Immature natural killer cell (primary cell): ENCODE results near the gene FUT8. TPM values are rescaled to one million over a fixed set of nuclear protein-coding genes. Genes with fewer than 3 reads are reported as not detected.

Experiments
- DNase-seq, 3 donors: peaks; one replicate each; pipeline ENCODE4 v3.0.0; 2022; ENCODE audit warnings: mixed read lengths in 1 of 3
- H3K27ac Mint-ChIP-seq, 6 donors: one replicate each; pipeline ENCODE4 v1.8.0; 2020; ENCODE audit warnings: mixed read lengths in 6 of 6, mild to moderate bottlenecking in 5 of 6, inconsistent platforms in 4 of 6, moderate library complexity in 3 of 6
- H3K27me3 Mint-ChIP-seq, 3 donors: one replicate each; pipeline ENCODE4 v1.8.0; 2020 to 2021; ENCODE audit warnings: low read depth in 3 of 3, mild to moderate bottlenecking in 3 of 3, mixed read lengths in 3 of 3, moderate library complexity in 3 of 3, inconsistent platforms in 1 of 3
- H3K36me3 Mint-ChIP-seq, 3 donors: one replicate each; pipeline ENCODE4 v1.8.0; 2020; ENCODE audit warnings: mixed read lengths in 3 of 3, inconsistent platforms in 2 of 3, mild to moderate bottlenecking in 2 of 3
- H3K4me1 Mint-ChIP-seq, 2 donors: one replicate each; pipeline ENCODE4 v1.8.0; 2020; ENCODE audit warnings: inconsistent platforms in 2 of 2, mild to moderate bottlenecking in 2 of 2, mixed read lengths in 2 of 2, moderate library complexity in 1 of 2
- H3K4me3 Mint-ChIP-seq, 5 donors: one replicate each; pipeline ENCODE4 v1.8.0; 2020; ENCODE audit warnings: mild to moderate bottlenecking in 5 of 5, mixed read lengths in 5 of 5, inconsistent platforms in 3 of 5, moderate library complexity in 3 of 5
- H3K9me3 Mint-ChIP-seq, 6 donors: one replicate each; pipeline ENCODE4 v1.8.0; 2020; ENCODE audit warnings: mild to moderate bottlenecking in 6 of 6, mixed read lengths in 6 of 6, inconsistent platforms in 4 of 6, moderate library complexity in 3 of 6
- polyA plus RNA-seq, 3 donors: library from polyadenylated mRNA; unstranded; fragments of 300-500 nt; fragmentation: Illumina TruSeq; gene quantifications; one replicate each; pipeline ENCODE4 v1.2.3, GENCODE V29; 2021

Gene FUT8
- polyA plus RNA-seq, 3 donors from 2014 or later = 6.5 to 11.1 (median 11.0) TPM

DNA sequence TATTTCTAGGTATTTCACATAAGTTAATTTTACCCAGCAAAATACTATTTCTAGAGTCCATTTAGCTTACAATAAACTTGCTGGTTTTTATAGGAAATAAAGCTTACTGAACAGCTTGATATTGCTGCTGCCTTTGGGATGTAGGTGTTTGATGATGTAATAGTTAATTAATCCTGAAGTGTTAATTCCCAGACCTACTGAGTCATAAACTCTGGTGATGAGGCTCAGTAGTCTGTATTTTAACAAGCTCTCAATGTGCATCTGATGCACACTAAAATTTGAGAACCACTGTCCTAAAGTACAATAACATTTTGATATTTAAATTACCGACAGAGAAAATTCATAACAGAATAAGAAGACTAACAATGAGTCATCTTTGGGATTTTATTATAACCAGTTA is 168.4 kb downstream of the FUT8 start:
- Mint-ChIP-seq H3K36me3 (peaks cover 0 to 6% (median 0%) of the 10 kb centered on the region in 3 donors), H3K27me3 (no peaks in the 10 kb centered on the region), H3K27ac (no peak overlapping the region), H3K9me3 (no peaks in the 10 kb centered on the region), H3K4me3 (no peak overlapping the region), H3K4me1 (no peaks in the 10 kb centered on the region)
- no peak for DNase-seq

GRCh38 chr14:65581378-65581777 is 168.8 kb downstream of the FUT8 start:
- DNase-seq = no peak
- H3K36me3 Mint-ChIP-seq = peaks cover 0 to 6% (median 0%) of the 10 kb centered on the region in 3 donors
- H3K4me1 Mint-ChIP-seq = no peaks in the 10 kb centered on the region
- no peaks in the 10 kb centered on the region for H3K9me3 Mint-ChIP-seq
- no peak overlapping the region for H3K27ac Mint-ChIP-seq
- no peaks in the 10 kb centered on the region for H3K27me3 Mint-ChIP-seq
- no peak overlapping the region for H3K4me3 Mint-ChIP-seq

DNA sequence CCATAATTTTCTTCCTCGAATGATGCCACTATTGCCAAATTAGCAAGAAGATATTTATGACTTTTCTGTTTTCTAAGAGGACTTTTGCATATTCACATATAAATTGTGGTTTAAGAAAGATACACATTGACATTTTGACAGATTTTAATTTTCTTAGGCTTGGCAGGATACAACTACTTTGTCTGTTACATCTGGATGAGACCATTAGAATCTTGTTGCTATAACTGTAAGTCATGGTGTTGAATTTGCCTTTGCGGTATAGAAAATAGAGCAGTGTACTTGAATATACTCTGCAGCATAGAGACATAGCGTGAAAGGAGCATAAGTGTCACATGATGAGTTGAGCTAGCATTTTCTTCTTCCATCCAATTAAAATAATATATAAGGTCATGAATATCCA is 169.3 kb downstream of the FUT8 start:
- Mint-ChIP-seq H3K27me3 (no peaks in the 10 kb centered on the region), H3K36me3 (peaks cover 0 to 6% (median 0%) of the 10 kb centered on the region in 3 donors), H3K27ac (no peak overlapping the region), H3K9me3 (no peaks in the 10 kb centered on the region), H3K4me3 (no peak overlapping the region), H3K4me1 (no peaks in the 10 kb centered on the region)
- no peak for DNase-seq

DNA sequence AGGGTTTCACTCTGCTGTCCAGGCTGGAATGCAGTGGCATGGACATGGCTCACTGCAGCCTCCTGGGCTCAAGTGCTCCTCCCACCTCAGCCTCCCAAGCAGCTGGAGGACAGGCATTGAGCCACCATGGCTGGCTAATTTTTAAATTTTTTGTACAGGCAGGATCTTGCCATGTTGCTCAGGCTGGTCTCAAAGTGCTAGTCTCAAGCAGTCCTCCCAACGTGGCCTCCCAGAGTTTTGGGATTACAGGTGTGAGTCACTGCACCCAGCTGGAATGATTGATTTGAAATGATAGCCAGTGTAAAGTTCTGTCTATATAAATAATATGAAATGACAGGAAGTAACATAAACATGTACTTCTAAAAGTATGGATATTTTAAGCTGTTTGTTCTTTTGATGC is 172.7 kb downstream of the FUT8 start:
- no peak overlapping the region for H3K27ac Mint-ChIP-seq
- no peak overlapping the region for H3K4me3 Mint-ChIP-seq
- peaks cover 0 to 3% (median 0%) of the 10 kb centered on the region in 3 donors for H3K36me3 Mint-ChIP-seq
- no peaks in the 10 kb centered on the region for H3K9me3 Mint-ChIP-seq
- peaks cover 0 to 11% of the 10 kb centered on the region in 2 donors for H3K4me1 Mint-ChIP-seq
- no peaks in the 10 kb centered on the region for H3K27me3 Mint-ChIP-seq
- DNase-seq = no peak

DNA sequence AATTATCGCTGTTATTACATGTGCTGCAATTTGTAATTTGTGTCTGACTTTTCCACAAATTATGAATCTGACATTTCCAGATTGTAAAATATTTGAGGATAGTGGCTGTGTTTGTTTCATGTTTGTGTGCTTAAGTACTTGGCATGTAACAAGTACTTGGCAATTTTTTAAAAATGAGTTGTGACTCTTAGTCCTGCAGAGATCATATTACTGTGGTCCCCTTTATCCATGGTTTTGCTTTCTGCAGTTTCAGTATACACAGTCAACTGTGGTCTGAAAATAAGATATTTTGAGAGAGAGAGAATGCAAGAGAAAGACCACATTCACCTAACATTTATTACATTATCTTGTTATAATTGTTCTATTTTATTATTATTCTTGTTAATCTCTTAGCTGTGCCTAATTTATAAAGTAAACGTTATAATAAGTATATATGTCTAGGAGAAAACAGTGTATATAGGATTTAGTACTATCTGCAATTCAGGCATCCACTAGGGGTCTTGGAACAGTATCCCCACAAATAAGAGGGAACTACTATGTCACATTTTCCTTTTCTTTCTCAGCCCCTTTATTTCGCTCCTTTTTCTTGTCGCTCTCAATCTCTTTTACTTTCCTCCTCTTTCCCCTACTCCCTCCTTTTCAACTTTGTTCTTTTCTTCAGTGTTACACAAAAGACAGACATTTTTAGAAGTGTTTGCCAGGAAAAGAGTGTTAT is 176.1 kb downstream of the FUT8 start:
- H3K4me3 Mint-ChIP-seq = no peak overlapping the region
- H3K4me1 Mint-ChIP-seq = peaks cover 0 to 11% of the 10 kb centered on the region in 2 donors
- H3K9me3 Mint-ChIP-seq = no peaks in the 10 kb centered on the region
- H3K27me3 Mint-ChIP-seq = no peaks in the 10 kb centered on the region
- H3K36me3 Mint-ChIP-seq = peaks cover 0 to 3% (median 0%) of the 10 kb centered on the region in 3 donors
- H3K27ac Mint-ChIP-seq = no peak overlapping the region
- no peak for DNase-seq

- Mint-ChIP-seq H3K4me3 (no peak overlapping the region), H3K27me3 (no peaks in the 10 kb centered on the region), H3K4me1 (no peaks in the 10 kb centered on the region), H3K27ac (no peak overlapping the region), H3K36me3 (peaks cover 0 to 3% (median 0%) of the 10 kb centered on the region in 3 donors), H3K9me3 (no peaks in the 10 kb centered on the region)
- no peak for DNase-seq
Observed at GRCh38 chr14:65594153-65594881, 181.8 kb downstream of the FUT8 start.

DNA sequence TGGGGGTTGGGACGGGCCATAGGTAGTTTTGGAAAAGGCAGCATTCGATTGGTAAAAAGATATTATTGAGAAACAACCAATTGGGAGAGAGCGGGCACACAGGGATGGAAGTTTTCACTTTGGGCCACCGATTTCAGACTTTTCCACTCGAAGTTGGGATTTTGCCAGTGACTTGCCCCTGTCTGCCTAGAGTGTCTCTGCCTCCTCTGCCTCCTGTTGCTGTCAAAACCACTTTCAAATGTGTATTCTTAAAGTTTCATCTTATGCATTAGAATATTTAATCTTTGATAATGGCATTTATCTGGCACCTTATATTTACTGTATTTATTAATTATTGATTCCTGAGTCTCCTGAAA is 182.3 kb downstream of the FUT8 start:
- Mint-ChIP-seq H3K36me3 (no peaks in the 10 kb centered on the region), H3K27me3 (no peaks in the 10 kb centered on the region), H3K27ac (no peak overlapping the region), H3K4me1 (no peaks in the 10 kb centered on the region), H3K4me3 (no peak overlapping the region), H3K9me3 (no peaks in the 10 kb centered on the region)
- DNase-seq = no peak

DNA sequence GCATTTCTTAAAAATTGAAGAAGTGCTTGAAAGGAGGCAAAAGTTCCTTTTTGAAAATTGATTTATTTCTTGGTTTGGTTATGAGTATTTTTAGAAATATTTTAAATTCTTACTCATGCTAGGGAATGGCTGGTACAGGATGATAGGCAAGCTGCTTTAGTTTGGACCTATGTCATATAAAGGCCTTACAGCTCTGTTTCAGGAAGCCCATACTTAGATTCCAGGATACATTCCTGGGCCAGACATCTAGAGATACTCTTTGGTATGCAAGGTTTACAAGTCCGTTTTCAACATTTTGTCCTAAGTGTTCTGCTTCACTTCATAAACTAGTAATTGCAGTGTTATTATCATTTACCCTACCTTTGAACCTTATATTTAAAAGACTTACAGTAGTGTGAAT is 186.8 kb downstream of the FUT8 start:
- no peak overlapping the region for H3K27ac Mint-ChIP-seq
- H3K27me3 Mint-ChIP-seq = no peaks in the 10 kb centered on the region
- H3K9me3 Mint-ChIP-seq = no peaks in the 10 kb centered on the region
- no peak for DNase-seq
- H3K4me3 Mint-ChIP-seq = no peak overlapping the region
- no peaks in the 10 kb centered on the region for H3K4me1 Mint-ChIP-seq
- H3K36me3 Mint-ChIP-seq = no peaks in the 10 kb centered on the region

- Mint-ChIP-seq H3K9me3 (no peaks in the 10 kb centered on the region), H3K4me1 (no peaks in the 10 kb centered on the region), H3K4me3 (no peak overlapping the region), H3K27me3 (no peaks in the 10 kb centered on the region), H3K36me3 (no peaks in the 10 kb centered on the region), H3K27ac (no peak overlapping the region)
- no peak for DNase-seq
Observed at GRCh38 chr14:65600742-65601141, 188.2 kb downstream of the FUT8 start.

- Mint-ChIP-seq H3K9me3 (no peaks in the 10 kb centered on the region), H3K27ac (no peak overlapping the region), H3K36me3 (no peaks in the 10 kb centered on the region), H3K4me1 (no peaks in the 10 kb centered on the region), H3K4me3 (no peak overlapping the region), H3K27me3 (no peaks in the 10 kb centered on the region)
- no peak for DNase-seq
Observed at GRCh38 chr14:65604535-65604934, 192.0 kb downstream of the FUT8 start.

DNA sequence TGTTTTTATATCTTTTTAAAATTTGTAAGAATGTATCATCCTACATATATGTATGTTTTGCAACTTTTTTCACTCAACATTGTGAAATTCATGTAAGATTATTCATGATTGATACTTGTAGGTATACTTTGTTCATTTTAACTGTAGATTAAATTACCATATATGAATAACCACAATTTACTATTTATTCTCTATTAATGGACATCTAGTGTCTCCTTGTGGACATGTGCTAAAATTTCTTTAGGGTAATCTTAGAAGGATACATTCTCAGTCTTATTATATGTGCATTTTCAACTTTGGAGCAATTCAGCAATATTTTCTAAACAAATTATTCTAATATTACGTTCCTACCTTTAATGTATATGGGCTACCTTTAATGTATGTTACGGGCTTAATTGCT is 192.4 kb downstream of the FUT8 start:
- no peak for DNase-seq
- Mint-ChIP-seq H3K9me3 (no peaks in the 10 kb centered on the region), H3K36me3 (no peaks in the 10 kb centered on the region), H3K4me1 (no peaks in the 10 kb centered on the region), H3K4me3 (no peak overlapping the region), H3K27me3 (peaks cover 0 to under 1% (median 0%) of the 10 kb centered on the region in 3 donors), H3K27ac (no peak overlapping the region)

- no peaks in the 10 kb centered on the region for H3K9me3 Mint-ChIP-seq
Observed at GRCh38 chr14:65606460-65606859, 193.9 kb downstream of the FUT8 start.

GRCh38 chr14:65613131-65613650 is 200.7 kb downstream of the FUT8 start:
- Mint-ChIP-seq H3K4me3 (no peak overlapping the region), H3K4me1 (no peaks in the 10 kb centered on the region), H3K36me3 (peaks cover 5 to 11% (median 7%) of the 10 kb centered on the region in 3 donors), H3K27ac (no peak overlapping the region), H3K27me3 (peaks cover 0 to 3% (median 0%) of the 10 kb centered on the region in 3 donors), H3K9me3 (no peaks in the 10 kb centered on the region)
- no peak for DNase-seq

More at GRCh38 chr14:65606460-65606859, 193.9 kb downstream of the FUT8 start:
- no peak for DNase-seq
- H3K27me3 Mint-ChIP-seq = peaks cover 0 to 3% (median 0%) of the 10 kb centered on the region in 3 donors
- H3K36me3 Mint-ChIP-seq = no peaks in the 10 kb centered on the region
- H3K4me1 Mint-ChIP-seq = no peaks in the 10 kb centered on the region
- H3K27ac Mint-ChIP-seq = no peak overlapping the region
- no peak overlapping the region for H3K4me3 Mint-ChIP-seq

- no peak overlapping the region for H3K4me3 Mint-ChIP-seq
Observed at GRCh38 chr14:65618996-65619395, 206.5 kb downstream of the FUT8 start.

More at GRCh38 chr14:65618996-65619395, 206.5 kb downstream of the FUT8 start:
- no peak overlapping the region for H3K27ac Mint-ChIP-seq
- no peaks in the 10 kb centered on the region for H3K9me3 Mint-ChIP-seq
- H3K27me3 Mint-ChIP-seq = no peaks in the 10 kb centered on the region
- DNase-seq = no peak
- no peaks in the 10 kb centered on the region for H3K4me1 Mint-ChIP-seq
- H3K36me3 Mint-ChIP-seq = peaks cover 4 to 9% (median 5%) of the 10 kb centered on the region in 3 donors
